Measurements from ENCODE around the gene GIPC2. TPM values are rescaled to one million over a fixed set of nuclear protein-coding genes. Genes with fewer than 3 reads are reported as not detected.

The GIPC2 gene
- total RNA-seq, 1 donor from 2014 or later = 1.5 TPM

DNA sequence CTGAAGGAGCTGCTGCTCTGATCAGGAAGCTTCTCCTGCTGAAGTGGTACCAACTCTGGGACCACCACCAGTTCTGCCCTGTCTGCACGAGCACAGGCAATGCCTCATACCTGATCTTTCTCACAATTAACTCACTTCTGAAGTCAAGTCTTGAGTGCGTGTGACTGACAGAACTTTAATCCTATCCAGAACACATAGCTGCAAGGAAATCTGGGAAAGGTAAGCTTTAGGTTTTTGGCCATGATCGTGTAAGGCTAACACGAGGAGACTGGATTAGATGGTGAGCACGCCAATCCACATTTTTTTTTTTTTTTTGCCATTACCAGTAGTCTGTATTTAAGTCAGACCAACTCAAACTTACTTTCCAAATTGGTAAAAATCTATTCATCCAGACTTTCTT lies 101.3 kb downstream of the GIPC2 start:
- TF ChIP-seq, protein P1, sequence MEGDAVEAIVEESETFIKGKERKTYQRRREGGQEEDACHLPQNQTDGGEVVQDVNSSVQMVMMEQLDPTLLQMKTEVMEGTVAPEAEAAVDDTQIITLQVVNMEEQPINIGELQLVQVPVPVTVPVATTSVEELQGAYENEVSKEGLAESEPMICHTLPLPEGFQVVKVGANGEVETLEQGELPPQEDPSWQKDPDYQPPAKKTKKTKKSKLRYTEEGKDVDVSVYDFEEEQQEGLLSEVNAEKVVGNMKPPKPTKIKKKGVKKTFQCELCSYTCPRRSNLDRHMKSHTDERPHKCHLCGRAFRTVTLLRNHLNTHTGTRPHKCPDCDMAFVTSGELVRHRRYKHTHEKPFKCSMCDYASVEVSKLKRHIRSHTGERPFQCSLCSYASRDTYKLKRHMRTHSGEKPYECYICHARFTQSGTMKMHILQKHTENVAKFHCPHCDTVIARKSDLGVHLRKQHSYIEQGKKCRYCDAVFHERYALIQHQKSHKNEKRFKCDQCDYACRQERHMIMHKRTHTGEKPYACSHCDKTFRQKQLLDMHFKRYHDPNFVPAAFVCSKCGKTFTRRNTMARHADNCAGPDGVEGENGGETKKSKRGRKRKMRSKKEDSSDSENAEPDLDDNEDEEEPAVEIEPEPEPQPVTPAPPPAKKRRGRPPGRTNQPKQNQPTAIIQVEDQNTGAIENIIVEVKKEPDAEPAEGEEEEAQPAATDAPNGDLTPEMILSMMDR (conservative IDR thresholded peaks at IDR 0.05; ENCODE audit: low read depth, low read length) = no peak
- no peak overlapping the region for H3K4me3 ChIP-seq (ENCODE audit: low read depth, low read length)
- no peak for DNase-seq (ENCODE audit: low read depth)

DNA sequence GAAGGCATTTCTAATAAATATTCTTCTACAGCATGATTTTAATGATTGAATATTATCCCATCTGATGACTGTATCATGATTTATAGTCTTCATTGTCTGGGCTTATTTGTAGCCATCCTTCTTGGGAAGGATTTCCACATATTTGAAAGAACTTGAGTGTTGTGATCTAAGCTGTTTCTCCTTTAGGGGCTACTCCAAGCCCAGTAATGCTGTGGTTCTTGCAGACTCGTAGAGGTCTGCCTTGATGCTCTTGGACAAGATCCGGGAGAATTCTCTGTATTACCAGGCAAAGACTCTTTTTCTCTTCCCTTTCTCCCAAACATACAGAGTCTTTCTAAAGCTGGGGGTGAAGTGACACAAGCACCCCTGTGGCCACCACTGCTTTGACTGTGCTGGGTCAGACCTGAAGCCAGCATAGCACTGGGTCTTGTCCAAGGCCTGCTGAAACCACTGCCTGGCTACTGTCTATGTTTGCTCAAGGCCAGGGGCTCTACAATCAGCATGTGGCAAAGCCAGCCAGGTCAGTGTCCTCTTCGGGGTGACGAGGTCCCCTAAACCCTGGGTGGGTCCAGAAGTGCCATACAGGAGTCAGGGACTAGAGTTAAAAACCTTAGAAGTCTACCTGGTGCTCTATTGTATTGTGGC lies 107.4 kb downstream of the GIPC2 start:
- TF ChIP-seq, protein P1 (conservative IDR thresholded peaks at IDR 0.05; ENCODE audit: low read depth, low read length) = no peak
- H3K4me3 ChIP-seq (ENCODE audit: low read depth, low read length) = no peak overlapping the region
- no peak for DNase-seq (ENCODE audit: low read depth)

DNA sequence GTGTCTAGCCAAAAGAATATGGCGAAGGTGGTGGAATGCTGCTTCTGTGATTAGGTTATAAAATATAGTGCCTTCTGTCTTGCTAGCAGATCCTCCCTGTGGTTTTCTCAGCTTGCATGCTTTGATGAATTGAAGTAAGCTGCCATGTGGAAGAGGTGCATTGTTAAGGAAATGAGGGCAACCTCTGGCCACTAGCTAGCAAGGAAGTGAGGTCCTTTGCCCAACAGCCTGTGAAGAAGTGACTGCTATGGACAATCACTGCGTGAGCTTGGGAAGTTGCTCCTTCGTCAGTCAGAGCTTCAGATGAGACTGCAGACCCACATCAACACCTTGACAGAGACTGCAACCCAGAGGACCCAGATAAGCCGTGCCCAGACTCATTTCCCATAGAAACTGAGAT lies 109.4 kb downstream of the GIPC2 start:
- DNase-seq (ENCODE audit: low read depth) = no peak
- TF ChIP-seq, protein P1 (conservative IDR thresholded peaks at IDR 0.05; ENCODE audit: low read depth, low read length) = no peak
- no peak overlapping the region for H3K4me3 ChIP-seq (ENCODE audit: low read depth, low read length)

DNA sequence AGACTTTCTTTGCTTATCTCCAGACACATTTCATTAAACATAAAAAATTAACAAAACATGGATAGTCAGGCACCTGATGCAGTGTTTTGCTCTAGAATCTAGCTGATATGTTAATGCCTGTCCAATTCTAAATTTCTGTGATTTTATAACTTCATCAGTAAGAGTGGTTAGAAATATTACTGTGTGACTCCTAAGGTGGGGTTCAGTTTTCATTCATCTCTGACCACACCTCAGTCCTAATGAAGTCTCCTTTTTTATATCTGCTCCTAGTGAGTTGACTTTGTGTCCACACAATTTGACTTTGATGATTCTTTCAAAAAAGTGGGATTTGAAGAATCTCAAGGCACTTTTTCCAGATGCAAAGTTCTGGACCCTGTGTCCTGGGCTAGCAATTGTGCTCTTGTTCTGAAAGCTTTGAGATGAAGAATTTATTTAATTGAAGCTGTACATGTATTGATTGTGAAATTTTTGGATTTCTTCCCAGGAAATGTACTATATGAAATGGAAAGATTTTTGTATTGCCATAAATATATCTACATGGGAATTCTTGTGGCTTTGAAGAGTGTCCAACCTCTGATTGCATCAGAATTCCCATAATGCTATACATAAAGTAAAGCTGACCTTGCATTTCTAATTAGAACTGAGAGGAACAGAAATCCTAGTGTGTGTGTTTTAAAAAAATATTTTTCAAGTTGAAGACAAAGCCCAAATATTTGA lies 111.2 kb downstream of the GIPC2 start:
- TF ChIP-seq, protein P1 (conservative IDR thresholded peaks at IDR 0.05; ENCODE audit: low read depth, low read length) = no peak
- no peak overlapping the region for H3K4me3 ChIP-seq (ENCODE audit: low read depth, low read length)
- no peak for DNase-seq (ENCODE audit: low read depth)

DNA sequence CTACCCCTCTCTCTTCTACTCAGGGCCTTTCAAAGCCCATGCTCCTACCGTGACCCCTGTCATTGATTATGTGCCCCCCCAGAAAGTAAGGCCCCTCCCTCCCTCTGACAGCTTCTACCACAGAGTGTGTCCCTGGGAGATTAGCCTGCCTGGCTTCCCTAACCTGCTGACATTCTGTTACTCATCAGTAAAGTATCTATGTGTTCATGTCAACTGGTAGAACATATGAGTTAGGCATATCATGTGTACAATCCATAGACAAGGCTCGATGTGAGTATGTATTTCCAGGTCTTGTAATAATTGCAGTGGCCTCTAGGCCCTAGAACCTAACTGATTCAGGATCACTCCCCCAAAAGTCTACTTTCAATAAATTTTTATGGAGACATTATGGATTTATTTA lies 120.0 kb downstream of the GIPC2 start:
- H3K4me3 ChIP-seq (ENCODE audit: low read depth, low read length) = no peak overlapping the region
- TF ChIP-seq, protein P1 (conservative IDR thresholded peaks at IDR 0.05; ENCODE audit: low read depth, low read length) = no peak
- no peak for DNase-seq (ENCODE audit: low read depth)

DNA sequence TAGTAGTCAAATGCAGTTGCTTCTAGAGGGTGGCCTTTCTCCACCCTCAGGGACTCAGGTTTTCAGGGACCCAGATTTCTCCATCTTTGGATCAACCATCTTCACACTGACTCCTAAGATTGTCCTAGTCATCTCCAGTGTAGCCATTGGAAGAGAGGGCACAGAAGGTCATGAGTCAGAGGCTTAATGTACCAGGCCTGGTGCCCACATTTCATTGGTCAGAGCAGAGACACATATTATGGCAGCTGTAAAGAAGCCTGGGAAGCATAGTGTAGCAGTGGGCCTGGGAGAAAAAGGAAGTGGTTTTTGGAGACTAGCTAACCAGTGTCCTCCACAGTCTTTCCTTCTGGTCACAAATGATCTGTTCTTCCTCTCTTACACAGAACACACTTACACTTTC lies 122.5 kb downstream of the GIPC2 start:
- TF ChIP-seq, protein P1 (conservative IDR thresholded peaks at IDR 0.05; ENCODE audit: low read depth, low read length) = no peak

DNA sequence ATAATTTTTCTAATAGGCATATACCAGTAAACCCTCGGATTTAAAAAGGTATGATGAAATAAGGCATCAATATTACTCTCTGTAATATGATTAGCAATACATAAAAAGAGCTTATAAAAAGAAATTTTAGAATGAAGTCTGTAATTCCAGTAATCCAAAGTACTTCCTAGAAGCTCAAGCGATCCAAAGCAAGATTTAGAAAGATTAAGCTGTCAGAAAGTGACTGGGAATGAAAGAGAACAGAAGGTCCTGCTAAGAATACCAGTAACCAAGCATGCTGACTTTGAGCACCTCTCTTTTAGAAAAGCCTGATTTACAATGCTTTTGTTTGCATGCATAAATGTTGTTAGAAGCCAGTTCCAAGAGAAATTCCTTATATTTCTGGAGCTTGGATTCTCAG lies 125.1 kb downstream of the GIPC2 start:
- TF ChIP-seq, protein P1 (conservative IDR thresholded peaks at IDR 0.05; ENCODE audit: low read depth, low read length) = no peak
- no peak overlapping the region for H3K4me3 ChIP-seq (ENCODE audit: low read depth, low read length)
- DNase-seq (ENCODE audit: low read depth) = no peak

More for the DNA sequence above, 122.5 kb downstream of the GIPC2 start:
- no peak for DNase-seq (ENCODE audit: low read depth)
- H3K4me3 ChIP-seq (ENCODE audit: low read depth, low read length) = no peak overlapping the region

Data from epithelial cell of proximal tubule (primary cell).